Psoas muscle (tissue), 8 donors: ENCODE data around the gene TBC1D7. TPM values are rescaled to one million over a fixed set of nuclear protein-coding genes. Genes with fewer than 3 reads are reported as not detected.

Source experiments
- ATAC-seq, 4 donors: fragments of 200-7000 bp; cut with Tn5 transposase; one replicate each; pipeline ENCODE4 v1.9.1; 2020; ENCODE audit warnings: moderate library complexity in 3 of 4, mild to moderate bottlenecking in 2 of 4
- DNase-seq, 2 donors: peaks; one replicate each; pipeline ENCODE4 v3.0.0-alpha.2; 2020
- H3K27ac ChIP-seq: fragments of 200-600 bp; one replicate; pipeline ENCODE4 v1.8.0; 2022
- H3K27me3 ChIP-seq, 3 donors: fragments of 200-600 bp in 1 of 3; one replicate each; pipeline versions ENCODE4 v1.6.1 to v1.8.0; 2013 to 2022; ENCODE audit warnings: low read length in 2 of 3, mild to moderate bottlenecking in 2 of 3, moderate library complexity in 1 of 3; ENCODE audit not compliant: insufficient read depth in 3 of 3
- H3K36me3 ChIP-seq, 2 donors: fragments of 200-600 bp in 1 of 2; one replicate each; pipeline versions ENCODE4 v1.6.1 to v1.8.0; 2013 to 2022; ENCODE audit warnings: low read depth in 1 of 2, mild to moderate bottlenecking in 1 of 2, moderate library complexity in 1 of 2; ENCODE audit not compliant: insufficient read depth in 1 of 2
- H3K4me1 ChIP-seq: fragments of 200-600 bp; one replicate; pipeline ENCODE4 v1.8.0; 2022
- H3K4me3 ChIP-seq: fragments of 200-600 bp; one replicate; pipeline ENCODE4 v1.8.0; 2022; ENCODE audit warnings: mild to moderate bottlenecking
- H3K9me3 ChIP-seq: fragments of 200-600 bp; one replicate; pipeline ENCODE4 v1.8.0; 2022
- WGBS, 3 donors: extraction: QIAGEN DNeasy Blood & Tissue Kit; methylation state at CpG; one replicate each; pipeline versions ENCODE4 v1.1.6 to v1.1.7; 2013; 5-methylcytosine and 5-hydroxymethylcytosine counted together
- intact Hi-C, 2 donors: fragments of 100-400 bp; cut with DNase I; formaldehyde crosslinking; loops; one replicate each; pipeline versions ENCODE4 v1.11.0 to v1.14.2; 2022
- polyA plus RNA-seq, 3 donors: library from polyadenylated mRNA; stranded (reverse); fragments of 200-250 nt; gene quantifications; one replicate each; pipeline ENCODE4 v1.2.3, GENCODE V29; 2013
- total RNA-seq, 4 donors: library from RNA; stranded (reverse); fragmentation: NEBNext Ultra II Directional in 2 of 4; extraction: Animal tissue kit (Norgen Biotek cat#: 25700) in 2 of 4; gene quantifications; one replicate each; pipeline versions ENCODE4 v1.2.1 to v1.2.4, GENCODE V29; 2021 to 2023
- TF ChIP-seq, protein P1 (sequence below): fragments of 200-600 bp; IDR thresholded peaks from one replicate; pipeline ENCODE4 v1.8.0; 2022; ENCODE audit warnings: antibody characterized with exemption
- donor health status: healthy with polysubstance abuse.
- donor health status: DM: no; HTN: no; CAD: no; lungs with moderate emphysema.
- donor health status: Bipolar disorder and iron deficiency.
- donor health status: healthy.
- donor health status: DM: yes; HTN: yes; CAD: no.
- donor health status: DM: no; HTN: no; CAD: no.
- donor health status: DM: no; HTN: no; CAD: no.
- donor health status: DM: yes; HTN: yes; CAD: no.

TBC1D7 gene
- total and polyA plus RNA-seq, 7 donors, result 9.4 to 19.4 (median 12.0) TPM

DNA sequence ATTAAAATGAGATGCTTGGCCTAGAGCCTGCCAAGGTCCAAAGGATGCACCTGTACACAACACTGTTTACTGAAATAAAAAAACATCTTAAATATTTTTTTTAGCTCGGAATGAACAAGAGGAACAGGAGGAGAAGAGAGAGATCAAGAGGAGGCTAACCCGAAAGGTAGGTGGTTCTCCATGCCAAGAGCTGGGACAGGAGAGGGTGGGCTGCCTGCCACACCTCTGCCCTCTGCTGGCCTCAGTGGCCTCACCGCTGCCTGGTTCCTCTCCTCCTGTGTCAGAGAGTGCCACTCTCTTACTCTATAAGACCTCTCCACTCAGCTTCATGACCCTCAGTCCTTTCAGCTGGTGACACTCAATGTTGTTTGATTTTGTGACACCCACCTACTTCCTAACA is 50.2 kb downstream of the TBC1D7 start:
- 74 to 89% (median 83%) methylated on average over 3 of the region's 3 CpGs for WGBS, 3 donors
- Histone ChIP-seq H3K9me3 (no peaks in the 10 kb centered on the region), H3K36me3 (peaks cover 0 to 3% of the 10 kb centered on the region in 2 donors), H3K4me3 (no peak overlapping the region), H3K27me3 (no peaks in the 10 kb centered on the region), H3K4me1 (no peaks in the 10 kb centered on the region), H3K27ac (no peak overlapping the region)
- intact Hi-C loops, result no loop called here
- ATAC-seq (no peak), DNase-seq (no peak)
- TF ChIP-seq, protein P1, sequence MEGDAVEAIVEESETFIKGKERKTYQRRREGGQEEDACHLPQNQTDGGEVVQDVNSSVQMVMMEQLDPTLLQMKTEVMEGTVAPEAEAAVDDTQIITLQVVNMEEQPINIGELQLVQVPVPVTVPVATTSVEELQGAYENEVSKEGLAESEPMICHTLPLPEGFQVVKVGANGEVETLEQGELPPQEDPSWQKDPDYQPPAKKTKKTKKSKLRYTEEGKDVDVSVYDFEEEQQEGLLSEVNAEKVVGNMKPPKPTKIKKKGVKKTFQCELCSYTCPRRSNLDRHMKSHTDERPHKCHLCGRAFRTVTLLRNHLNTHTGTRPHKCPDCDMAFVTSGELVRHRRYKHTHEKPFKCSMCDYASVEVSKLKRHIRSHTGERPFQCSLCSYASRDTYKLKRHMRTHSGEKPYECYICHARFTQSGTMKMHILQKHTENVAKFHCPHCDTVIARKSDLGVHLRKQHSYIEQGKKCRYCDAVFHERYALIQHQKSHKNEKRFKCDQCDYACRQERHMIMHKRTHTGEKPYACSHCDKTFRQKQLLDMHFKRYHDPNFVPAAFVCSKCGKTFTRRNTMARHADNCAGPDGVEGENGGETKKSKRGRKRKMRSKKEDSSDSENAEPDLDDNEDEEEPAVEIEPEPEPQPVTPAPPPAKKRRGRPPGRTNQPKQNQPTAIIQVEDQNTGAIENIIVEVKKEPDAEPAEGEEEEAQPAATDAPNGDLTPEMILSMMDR, result no peak

GRCh38 chr6:13277231-13277630 is 51.1 kb downstream of the TBC1D7 start:
- H3K4me3 ChIP-seq, result no peak overlapping the region
- TF ChIP-seq, protein P1, result no peak
- peaks cover 0 to 3% of the 10 kb centered on the region in 2 donors for H3K36me3 ChIP-seq
- no peaks in the 10 kb centered on the region for H3K27me3 ChIP-seq
- no peaks in the 10 kb centered on the region for H3K9me3 ChIP-seq
- ATAC-seq (no peak), DNase-seq (no peak)
- WGBS, 3 donors, result 96 to 98% (median 98%) methylated on average over 2 of the region's 2 CpGs
- no peaks in the 10 kb centered on the region for H3K4me1 ChIP-seq
- intact Hi-C loops, result no loop called here
- no peak overlapping the region for H3K27ac ChIP-seq

DNA sequence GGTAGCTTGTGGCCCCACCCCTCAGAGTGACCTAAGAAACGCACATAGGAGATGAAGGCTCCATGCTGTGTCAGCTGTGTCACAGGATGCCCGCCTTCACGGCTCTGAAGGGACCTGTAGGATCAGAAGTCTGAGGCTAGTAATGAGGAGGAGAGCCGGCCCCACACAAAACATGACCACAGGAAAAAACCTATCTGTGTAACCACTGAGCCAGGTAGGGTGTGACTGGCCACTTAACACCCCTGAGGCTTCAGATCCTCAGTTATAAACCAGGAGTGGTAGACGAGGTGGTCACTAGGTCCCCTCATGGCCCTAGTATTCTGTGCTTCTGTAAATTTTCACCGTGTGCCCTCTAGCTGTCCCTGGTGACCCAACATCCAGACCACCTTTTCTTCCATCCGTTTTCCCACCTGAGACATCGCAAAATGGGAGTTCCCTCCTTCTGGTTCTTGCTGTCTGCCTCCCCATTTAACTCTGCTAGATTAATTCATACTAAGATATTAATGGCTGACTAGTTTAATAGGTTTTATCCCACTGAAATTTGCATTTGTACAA is 52.8 kb downstream of the TBC1D7 start:
- H3K4me1 ChIP-seq, result no peaks in the 10 kb centered on the region
- H3K27me3 ChIP-seq, result no peaks in the 10 kb centered on the region
- no peak overlapping the region for H3K27ac ChIP-seq
- intact Hi-C loops, result no loop called here
- ATAC-seq (no peak), DNase-seq (no peak)
- H3K9me3 ChIP-seq, result no peaks in the 10 kb centered on the region
- WGBS, 3 donors, result 76 to 88% (median 83%) methylated on average over 8 of the region's 8 CpGs
- H3K36me3 ChIP-seq, result peaks cover 0 to 3% of the 10 kb centered on the region in 2 donors
- TF ChIP-seq, protein P1, result no peak
- no peak overlapping the region for H3K4me3 ChIP-seq

DNA sequence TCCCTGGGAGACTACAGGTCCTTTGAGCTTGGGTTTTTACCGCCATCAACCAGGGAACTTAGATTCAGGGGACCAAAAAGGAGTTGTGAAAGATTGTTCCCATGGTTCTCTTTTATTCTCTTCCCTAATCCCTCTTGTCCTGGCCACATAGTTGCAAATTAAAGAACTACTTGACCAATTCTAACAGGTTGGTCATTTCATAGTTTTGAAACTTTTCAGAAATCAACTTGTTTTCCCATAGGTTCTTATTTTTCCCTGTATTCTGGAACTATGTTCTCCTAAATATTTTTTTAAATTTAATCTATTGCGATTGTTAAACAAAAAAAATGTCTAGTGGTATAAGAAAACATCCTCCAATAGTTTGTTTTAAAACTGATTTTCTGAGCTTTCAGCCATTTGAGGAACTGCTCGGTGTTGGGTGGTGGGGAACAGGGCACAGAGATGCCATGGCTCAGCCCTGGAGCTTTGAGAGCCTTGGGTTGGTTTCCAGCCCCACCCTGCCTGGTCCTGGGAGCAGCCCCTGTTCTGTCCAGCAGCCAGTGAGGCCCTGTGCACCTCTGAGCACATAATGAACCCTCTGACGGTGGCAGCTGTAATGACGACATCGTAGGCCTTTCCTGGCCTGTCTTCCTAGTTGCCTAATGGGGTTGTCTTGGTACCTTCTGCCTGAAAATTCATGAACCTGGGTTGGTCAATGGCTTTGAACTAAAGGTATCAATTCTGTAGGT is 53.5 kb downstream of the TBC1D7 start:
- DNase-seq (no peak), ATAC-seq (no peak)
- no peaks in the 10 kb centered on the region for H3K4me1 ChIP-seq
- H3K4me3 ChIP-seq, result no peak overlapping the region
- no peak overlapping the region for H3K27ac ChIP-seq
- TF ChIP-seq, protein P1, result no peak
- WGBS, 3 donors, result 71 to 75% (median 75%) methylated on average over 6 of the region's 6 CpGs
- H3K27me3 ChIP-seq, result no peaks in the 10 kb centered on the region
- no peaks in the 10 kb centered on the region for H3K9me3 ChIP-seq
- peaks cover 0 to 3% of the 10 kb centered on the region in 2 donors for H3K36me3 ChIP-seq
- intact Hi-C loops, result no loop called here
